Activated naive CD8-positive, alpha-beta T cell treated with anti-CD3 and anti-CD28 coated beads, Interleukin-2, amount 50 U/mL, for 24 hours (primary cell): ENCODE data around the gene RFX4.
"Not testable (repeated sequence)": the region's sequence is repeated elsewhere in the genome, so short reads cannot be mapped to it uniquely, and the experiment has no call there.

Source experiments
- ATAC-seq: fragments of 150-1000 bp; cut with Tn5 transposase; one replicate; pipeline ENCODE4 v1.10.0; 2021
- DNase-seq: peaks from one replicate; pipeline ENCODE4 v3.0.0; 2021
- H3K27ac Mint-ChIP-seq: one replicate; pipeline ENCODE4 v1.8.0; 2021; ENCODE audit warnings: mild to moderate bottlenecking, mixed read lengths
- H3K27me3 Mint-ChIP-seq: one replicate; pipeline ENCODE4 v1.8.0; 2021; ENCODE audit warnings: mixed read lengths
- H3K36me3 Mint-ChIP-seq: one replicate; pipeline ENCODE4 v1.8.0; 2021; ENCODE audit warnings: low read depth, mixed read lengths
- H3K4me1 Mint-ChIP-seq: one replicate; pipeline ENCODE4 v1.8.0; 2021; ENCODE audit warnings: mixed read lengths
- H3K4me3 Mint-ChIP-seq: one replicate; pipeline ENCODE4 v1.8.0; 2021; ENCODE audit warnings: mild to moderate bottlenecking, moderate library complexity, mixed read lengths
- H3K9me3 Mint-ChIP-seq: one replicate; pipeline ENCODE4 v1.8.0; 2021; ENCODE audit warnings: mixed read lengths

Gene RFX4

DNA sequence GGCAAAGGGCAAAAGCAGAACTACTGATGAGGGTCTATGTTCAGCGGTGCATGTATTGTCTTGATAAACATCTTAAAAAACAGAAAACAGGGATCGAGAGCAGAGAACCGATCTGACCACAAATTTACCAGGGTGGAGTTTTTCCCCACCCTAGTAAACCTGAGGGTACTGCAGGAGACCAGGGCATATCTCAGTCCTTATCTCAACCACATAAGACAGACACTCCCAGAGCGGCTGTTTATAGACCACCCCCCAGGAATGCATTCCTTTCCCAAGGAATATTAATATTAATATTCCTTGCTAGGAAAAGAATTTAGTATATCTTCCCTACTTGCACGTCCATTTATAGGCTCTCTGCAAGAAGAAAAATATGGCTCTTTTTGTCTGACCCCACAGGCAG lies 37.8 kb downstream of the RFX4 start:
- peaks cover 25% of the 10 kb centered on the region for H3K9me3 Mint-ChIP-seq
- not testable (repeated sequence) for H3K4me1 Mint-ChIP-seq, ATAC-seq, H3K36me3 Mint-ChIP-seq, H3K4me3 Mint-ChIP-seq, H3K27ac Mint-ChIP-seq, DNase-seq
- peaks cover 17% of the 10 kb centered on the region for H3K27me3 Mint-ChIP-seq

- Mint-ChIP-seq H3K9me3 (peaks cover 9% of the 10 kb centered on the region), H3K36me3 (no peaks in the 10 kb centered on the region), H3K4me1 (no peaks in the 10 kb centered on the region), H3K4me3 (no peak overlapping the region), H3K27me3 (no peaks in the 10 kb centered on the region), H3K27ac (no peak overlapping the region)
- ATAC-seq: no peak
- DNase-seq: no peak
Measured at GRCh38 chr12:106625976-106626375, 43.2 kb downstream of the RFX4 start.

- Mint-ChIP-seq H3K27me3 (peaks cover 1% of the 10 kb centered on the region), H3K4me3 (no peak overlapping the region), H3K4me1 (no peaks in the 10 kb centered on the region), H3K9me3 (no peaks in the 10 kb centered on the region), H3K36me3 (no peaks in the 10 kb centered on the region), H3K27ac (no peak overlapping the region)
- no peak for DNase-seq
- no peak for ATAC-seq
Measured at GRCh38 chr12:106629797-106630659, 47.2 kb downstream of the RFX4 start.

DNA sequence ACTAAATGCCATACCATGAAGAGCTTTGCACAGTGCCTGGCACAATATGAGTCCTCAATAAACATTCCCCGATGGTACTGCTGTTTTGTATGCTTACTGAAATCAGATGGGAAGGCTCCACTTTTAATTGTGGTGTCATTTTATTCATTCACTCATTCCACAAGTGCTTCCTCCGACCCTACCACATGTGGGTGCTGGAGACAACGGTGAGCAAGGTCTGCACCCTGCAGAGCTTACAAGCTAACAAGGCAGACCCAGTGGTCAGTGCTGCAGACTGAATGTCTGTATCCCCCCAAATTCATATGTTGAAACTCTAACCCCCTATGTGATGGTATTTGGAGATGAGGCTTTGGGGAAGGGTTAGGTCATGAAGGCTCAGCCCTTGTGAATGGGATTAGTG lies 48.3 kb downstream of the RFX4 start:
- no peaks in the 10 kb centered on the region for H3K36me3 Mint-ChIP-seq
- ATAC-seq (no peak), DNase-seq (no peak)
- H3K27me3 Mint-ChIP-seq: peaks cover 2% of the 10 kb centered on the region
- H3K4me3 Mint-ChIP-seq: no peak overlapping the region
- no peaks in the 10 kb centered on the region for H3K9me3 Mint-ChIP-seq
- no peaks in the 10 kb centered on the region for H3K4me1 Mint-ChIP-seq
- no peak overlapping the region for H3K27ac Mint-ChIP-seq

DNA sequence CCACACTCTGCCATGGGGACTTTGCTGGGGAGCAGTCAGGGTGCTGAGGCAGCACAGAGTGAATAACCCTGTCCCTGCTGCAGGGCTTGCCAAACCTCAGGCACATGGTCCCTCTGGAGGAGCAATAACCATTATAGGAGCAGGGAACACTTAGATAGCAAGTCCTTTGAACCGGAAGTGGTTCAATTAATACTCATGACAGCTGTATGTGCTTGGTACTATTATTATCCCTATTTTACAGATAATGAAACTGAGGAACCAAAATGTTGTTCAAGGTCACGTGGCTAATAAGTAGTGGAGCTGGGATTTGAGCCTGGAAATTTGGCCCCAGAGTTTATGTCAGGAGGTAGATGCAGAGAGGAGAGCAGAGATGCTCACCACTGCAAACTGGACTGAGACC lies 49.0 kb downstream of the RFX4 start:
- no peak overlapping the region for H3K4me3 Mint-ChIP-seq
- no peak overlapping the region for H3K27ac Mint-ChIP-seq
- peaks cover 2% of the 10 kb centered on the region for H3K27me3 Mint-ChIP-seq
- no peaks in the 10 kb centered on the region for H3K4me1 Mint-ChIP-seq
- no peaks in the 10 kb centered on the region for H3K36me3 Mint-ChIP-seq
- H3K9me3 Mint-ChIP-seq: no peaks in the 10 kb centered on the region
- DNase-seq (no peak), ATAC-seq (no peak)

- H3K9me3 Mint-ChIP-seq: no peaks in the 10 kb centered on the region
- H3K4me3 Mint-ChIP-seq: no peak overlapping the region
- DNase-seq (no peak), ATAC-seq (no peak)
- H3K36me3 Mint-ChIP-seq: no peaks in the 10 kb centered on the region
- no peak overlapping the region for H3K27ac Mint-ChIP-seq
- peaks cover 2% of the 10 kb centered on the region for H3K27me3 Mint-ChIP-seq
- no peaks in the 10 kb centered on the region for H3K4me1 Mint-ChIP-seq
Measured at GRCh38 chr12:106632797-106633450, 50.1 kb downstream of the RFX4 start.

DNA sequence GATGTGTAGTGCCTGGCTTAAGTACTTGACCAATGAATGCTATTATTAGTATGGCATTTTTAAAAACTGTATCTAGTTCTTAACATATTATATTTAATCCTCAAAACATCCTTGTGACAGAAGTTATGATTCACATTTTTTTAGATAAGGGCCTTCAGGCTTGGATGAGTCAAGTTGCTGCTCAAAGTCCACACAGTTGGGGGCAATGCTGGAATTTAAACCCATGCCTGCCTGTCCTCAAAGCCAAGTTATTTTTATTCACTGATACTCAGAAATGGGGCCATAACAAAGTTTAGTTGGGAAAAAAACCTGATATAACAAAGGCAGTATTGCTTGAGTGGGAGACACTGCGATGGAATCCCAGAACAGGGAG lies 50.6 kb downstream of the RFX4 start:
- H3K4me1 Mint-ChIP-seq: no peaks in the 10 kb centered on the region
- no peak overlapping the region for H3K4me3 Mint-ChIP-seq
- no peaks in the 10 kb centered on the region for H3K9me3 Mint-ChIP-seq
- no peaks in the 10 kb centered on the region for H3K36me3 Mint-ChIP-seq
- no peak for DNase-seq
- ATAC-seq: no peak
- H3K27me3 Mint-ChIP-seq: peaks cover 2% of the 10 kb centered on the region
- no peak overlapping the region for H3K27ac Mint-ChIP-seq

DNA sequence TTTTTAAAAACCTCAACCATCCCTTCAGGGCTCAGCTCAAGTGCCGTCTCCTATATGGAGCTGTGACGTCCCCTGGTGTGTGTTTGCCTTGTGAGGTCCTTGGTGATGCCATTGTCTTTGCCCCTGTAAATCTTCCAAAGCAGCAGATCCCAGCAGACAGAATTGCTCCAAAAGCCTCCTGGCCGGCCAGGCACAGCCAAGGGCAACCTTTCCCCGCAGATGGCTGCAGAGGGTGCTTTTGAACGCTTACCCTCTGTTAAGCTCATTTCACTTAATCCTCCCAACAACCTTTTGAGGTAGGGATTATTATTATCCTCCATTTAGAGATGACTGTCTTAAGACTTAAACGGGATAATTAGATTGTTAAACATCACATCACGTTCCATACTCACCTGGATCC lies 51.4 kb downstream of the RFX4 start:
- H3K36me3 Mint-ChIP-seq: no peaks in the 10 kb centered on the region
- H3K4me1 Mint-ChIP-seq: no peaks in the 10 kb centered on the region
- no peak overlapping the region for H3K27ac Mint-ChIP-seq
- H3K4me3 Mint-ChIP-seq: no peak overlapping the region
- H3K27me3 Mint-ChIP-seq: peaks cover 2% of the 10 kb centered on the region
- ATAC-seq (no peak), DNase-seq (no peak)
- H3K9me3 Mint-ChIP-seq: no peaks in the 10 kb centered on the region

DNA sequence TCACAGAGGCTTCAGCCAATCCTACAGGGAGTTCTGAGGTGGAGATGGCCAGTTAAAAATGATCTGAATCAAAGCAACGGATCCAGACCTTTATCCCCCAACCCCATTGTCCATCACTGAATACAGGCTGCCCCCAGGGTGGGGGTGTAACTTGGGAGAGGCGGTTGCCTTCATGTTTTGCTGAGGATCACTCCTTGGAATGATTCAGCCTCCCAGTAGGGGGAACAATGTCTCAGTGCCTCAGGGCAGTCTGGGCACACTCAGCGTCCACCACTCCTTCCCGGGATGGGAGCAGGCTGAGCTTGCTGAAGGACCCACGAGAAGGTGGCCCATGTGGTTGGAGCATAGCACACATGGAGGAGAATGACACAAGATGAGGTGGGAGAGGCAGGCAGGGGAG lies 60.2 kb downstream of the RFX4 start:
- H3K4me1 Mint-ChIP-seq: no peaks in the 10 kb centered on the region
- no peak for ATAC-seq
- no peaks in the 10 kb centered on the region for H3K36me3 Mint-ChIP-seq
- DNase-seq: no peak
- H3K27ac Mint-ChIP-seq: no peak overlapping the region
- H3K4me3 Mint-ChIP-seq: no peak overlapping the region
- no peaks in the 10 kb centered on the region for H3K9me3 Mint-ChIP-seq
- no peaks in the 10 kb centered on the region for H3K27me3 Mint-ChIP-seq

DNA sequence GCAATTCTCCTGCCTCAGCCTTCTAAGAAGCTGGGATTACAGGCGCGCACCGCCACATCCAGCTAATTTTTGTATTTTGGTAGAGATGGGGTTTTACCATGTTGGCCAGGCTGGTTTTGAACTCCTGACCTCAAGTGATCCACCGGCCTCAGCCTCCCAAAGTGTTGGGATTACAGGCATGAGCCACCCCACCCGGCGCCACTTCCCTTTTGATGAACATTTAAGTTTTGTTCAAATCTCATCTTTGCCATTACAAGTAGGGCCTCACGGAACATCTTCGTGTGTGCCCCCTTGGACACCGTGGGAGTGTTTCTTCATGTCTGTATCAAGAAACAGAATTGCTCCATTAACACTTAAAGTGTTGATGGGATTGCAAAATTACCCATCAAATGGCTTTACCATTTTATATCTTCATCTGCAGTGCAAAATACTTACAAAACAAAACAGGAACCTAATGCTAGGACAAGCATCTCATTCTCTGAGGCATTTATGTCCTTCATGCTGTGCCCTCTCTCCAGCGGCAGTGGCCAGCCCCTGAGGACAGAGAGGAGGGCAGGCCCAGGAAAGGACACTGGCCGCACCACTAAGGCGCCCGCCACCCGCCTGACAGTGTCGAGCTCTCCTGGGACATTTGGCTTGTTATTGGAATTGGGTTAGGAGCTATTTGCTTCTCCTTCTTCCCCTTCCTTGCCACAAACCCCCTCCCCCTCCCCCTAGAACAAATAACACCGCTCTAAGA lies 61.7 kb downstream of the RFX4 start:
- Mint-ChIP-seq H3K9me3 (no peaks in the 10 kb centered on the region), H3K27me3 (no peaks in the 10 kb centered on the region), H3K4me3 (no peak overlapping the region), H3K27ac (no peak overlapping the region), H3K36me3 (no peaks in the 10 kb centered on the region), H3K4me1 (no peaks in the 10 kb centered on the region)
- DNase-seq (no peak), ATAC-seq (no peak)

- ATAC-seq (no peak), DNase-seq (no peak)
- no peaks in the 10 kb centered on the region for H3K4me1 Mint-ChIP-seq
- H3K9me3 Mint-ChIP-seq: no peaks in the 10 kb centered on the region
- H3K27ac Mint-ChIP-seq: no peak overlapping the region
- H3K27me3 Mint-ChIP-seq: no peaks in the 10 kb centered on the region
- H3K4me3 Mint-ChIP-seq: no peak overlapping the region
- no peaks in the 10 kb centered on the region for H3K36me3 Mint-ChIP-seq
Measured at GRCh38 chr12:106645074-106645421, 62.2 kb downstream of the RFX4 start.

- no peak overlapping the region for H3K4me3 Mint-ChIP-seq
- DNase-seq: no peak
- no peak for ATAC-seq
- no peaks in the 10 kb centered on the region for H3K9me3 Mint-ChIP-seq
- no peak overlapping the region for H3K27ac Mint-ChIP-seq
- H3K4me1 Mint-ChIP-seq: no peaks in the 10 kb centered on the region
- H3K27me3 Mint-ChIP-seq: no peaks in the 10 kb centered on the region
- no peaks in the 10 kb centered on the region for H3K36me3 Mint-ChIP-seq
Measured at GRCh38 chr12:106645465-106646330, 62.9 kb downstream of the RFX4 start.

- H3K9me3 Mint-ChIP-seq: no peaks in the 10 kb centered on the region
- no peak overlapping the region for H3K27ac Mint-ChIP-seq
- H3K4me1 Mint-ChIP-seq: no peaks in the 10 kb centered on the region
- no peaks in the 10 kb centered on the region for H3K27me3 Mint-ChIP-seq
- no peak for ATAC-seq
- H3K36me3 Mint-ChIP-seq: no peaks in the 10 kb centered on the region
- DNase-seq: no peak
- no peak overlapping the region for H3K4me3 Mint-ChIP-seq
Measured at GRCh38 chr12:106646472-106646871, 63.7 kb downstream of the RFX4 start.

- Mint-ChIP-seq H3K4me1 (no peaks in the 10 kb centered on the region), H3K9me3 (no peaks in the 10 kb centered on the region), H3K4me3 (no peak overlapping the region), H3K36me3 (no peaks in the 10 kb centered on the region), H3K27ac (no peak overlapping the region), H3K27me3 (no peaks in the 10 kb centered on the region)
- ATAC-seq (no peak), DNase-seq (no peak)
Measured at GRCh38 chr12:106647793-106648514, 65.2 kb downstream of the RFX4 start.
